Measurements from ENCODE around the gene DCAF16. TPM values are rescaled to one million over a fixed set of nuclear protein-coding genes. Genes with fewer than 3 reads are reported as not detected.

DCAF16 gene
- total RNA-seq, 1 experiment from 2014 or later = 46.2 TPM

GRCh38 chr4:17753646-17754045, 56.9 kb downstream of the DCAF16 start:
- H2AFZ ChIP-seq (ENCODE audit: low read length) = no peak overlapping the region
- Mint-ChIP-seq H3K9me3 (no peaks in the 10 kb centered on the region), H3K4me1 (no peaks in the 10 kb centered on the region; a peak in 1 of 4 replicates)

More at GRCh38 chr4:17753646-17754045, 56.9 kb downstream of the DCAF16 start:
- Histone ChIP-seq H2BK12ac (ENCODE audit: insufficient read length, low read depth, low read length) (no peak overlapping the region), H2BK20ac (ENCODE audit: low read depth, low read length, poor library complexity, severe bottlenecking) (no peak overlapping the region), H4K5ac (ENCODE audit: insufficient read length, low read depth, low read length) (no peak overlapping the region), H3K79me1 (ENCODE audit: insufficient read depth, low read depth, low read length, poor library complexity, severe bottlenecking) (no peaks in the 10 kb centered on the region), H4K91ac (ENCODE audit: insufficient read length, low read depth, low read length) (no peak overlapping the region), H3K4me2 (ENCODE audit: insufficient read depth, insufficient read length, low read length) (no peak overlapping the region), H3K4me1 (ENCODE audit: insufficient read depth, low read length) (no peaks in the 10 kb centered on the region), H2BK120ac (ENCODE audit: low read depth, low read length, poor library complexity, severe bottlenecking) (no peak overlapping the region), H3K14ac (ENCODE audit: insufficient read depth, low read length) (no peak overlapping the region), H3K79me2 (ENCODE audit: insufficient read depth, low read length) (no peaks in the 10 kb centered on the region), H4K20me1 (ENCODE audit: control insufficient read depth, insufficient read depth, insufficient read length) (no peaks in the 10 kb centered on the region), H2BK15ac (ENCODE audit: low read depth, low read length) (no peak overlapping the region), H3T11ph (ENCODE audit: low read length) (no peak overlapping the region), H3K27ac (ENCODE audit: insufficient read length, low read depth, low read length) (no peak overlapping the region), H4K8ac (replicated peaks; ENCODE audit: insufficient read length, low read depth, low read length) (no peak overlapping the region), H2BK5ac (ENCODE audit: insufficient read length, low read length) (no peak overlapping the region), H3K23me2 (ENCODE audit: insufficient read length, low read depth, low read length, poor library complexity, severe bottlenecking) (no peaks in the 10 kb centered on the region), H2AK5ac (ENCODE audit: insufficient read length, low read length) (no peak overlapping the region), H3K9me3 (ENCODE audit: control insufficient read depth, low read depth, low read length) (no peaks in the 10 kb centered on the region), H3K23ac (ENCODE audit: insufficient read length, low read depth, low read length) (no peak overlapping the region), H3K9ac (ENCODE audit: extremely low read depth, insufficient read length, low read length) (no peak overlapping the region), H3K18ac (ENCODE audit: insufficient read length, low read depth, low read length) (no peak overlapping the region), H3K27me3 (ENCODE audit: insufficient read depth, low read length) (no peaks in the 10 kb centered on the region), H3K56ac (ENCODE audit: insufficient read length, low read depth, low read length) (no peak overlapping the region), H3K4ac (ENCODE audit: low read depth, low read length) (no peak overlapping the region)
- H3K27me3 Mint-ChIP-seq (ENCODE audit: low read depth) = peaks cover 9% of the 10 kb centered on the region
- no peak overlapping the region for H3K4me3 Mint-ChIP-seq
- H3K27ac Mint-ChIP-seq = no peak overlapping the region
- no peaks in the 10 kb centered on the region for H3K36me3 Mint-ChIP-seq (ENCODE audit: insufficient read depth in 1 of 3, low read depth in 3 of 3)
- no peak for DNase-seq
- WGBS (ENCODE audit: extremely low coverage, insufficient read length, low lambda C conversion rate) = no CpG with 5 or more reads among the region's 2 CpGs
- TF ChIP-seq CTCF (conservative IDR thresholded peaks at IDR 0.05) = no peak

Other genes starting within 250 kb of the DCAF16 start
- 48.1 and 53.2 TPM in 2 replicates for gene LAP3, start 233.6 kb downstream of the DCAF16 start, total RNA-seq (2021)
- 90.4 and 93.3 TPM in 2 replicates for gene MED28, start 196.1 kb downstream of the DCAF16 start, total RNA-seq (2021)
- gene FAM184B, start 29.1 kb downstream of the DCAF16 start, total RNA-seq (2021) = 0.07 and 0.09 TPM in 2 replicates
- gene NCAPG, start 222 bp upstream of the DCAF16 start, total RNA-seq (2021) = 42.3 and 48.8 TPM in 2 replicates
- 11.6 and 15.5 TPM in 2 replicates for gene LCORL, start 211.0 kb upstream of the DCAF16 start, total RNA-seq (2021)

Measured in H9 (cell line).